GM19468 (cell line): ENCODE data around the gene TOGARAM2.

ENCODE experiments used
- ATAC-seq: cut with Tn5 transposase; IDR thresholded peaks from one replicate; pipeline ENCODE4 v1.9.1; 2021; ENCODE audit warnings: mild to moderate bottlenecking, moderate library complexity, moderate number of reproducible peaks; ENCODE audit not compliant: unreplicated experiment; ENCODE audit errors: extremely low read depth

The TOGARAM2 gene

GRCh38 chr2:29014811-29015421 lies 33.8 kb downstream of the TOGARAM2 start:
- ATAC-seq = no peak

GRCh38 chr2:29015701-29016470 lies 34.8 kb downstream of the TOGARAM2 start:
- ATAC-seq = no peak

- no peak for ATAC-seq
Observed at GRCh38 chr2:29016504-29016903, 35.4 kb downstream of the TOGARAM2 start.

- no peak for ATAC-seq
Observed at GRCh38 chr2:29017716-29018435, 36.8 kb downstream of the TOGARAM2 start.

GRCh38 chr2:29021886-29022285 lies 40.8 kb downstream of the TOGARAM2 start:
- ATAC-seq = no peak

GRCh38 chr2:29022679-29023078 lies 41.6 kb downstream of the TOGARAM2 start:
- no peak for ATAC-seq

GRCh38 chr2:29023188-29023587 lies 42.1 kb downstream of the TOGARAM2 start:
- ATAC-seq = no peak

- ATAC-seq = no peak
Observed at GRCh38 chr2:29024882-29025430, 43.9 kb downstream of the TOGARAM2 start.

GRCh38 chr2:29025711-29026110 lies 44.6 kb downstream of the TOGARAM2 start:
- no peak for ATAC-seq

GRCh38 chr2:29031046-29031445 lies 49.9 kb downstream of the TOGARAM2 start:
- ATAC-seq = no peak

- no peak for ATAC-seq
Observed at GRCh38 chr2:29032189-29032588, 51.1 kb downstream of the TOGARAM2 start.

- no peak for ATAC-seq
Observed at GRCh38 chr2:29033172-29033571, 52.1 kb downstream of the TOGARAM2 start.

GRCh38 chr2:29033656-29034055 lies 52.6 kb downstream of the TOGARAM2 start:
- no peak for ATAC-seq

- no peak for ATAC-seq
Observed at GRCh38 chr2:29035016-29035745, 54.1 kb downstream of the TOGARAM2 start.

- ATAC-seq = no peak
Observed at GRCh38 chr2:29039718-29040480, 58.8 kb downstream of the TOGARAM2 start.

- no peak for ATAC-seq
Observed at GRCh38 chr2:29040552-29040951, 59.5 kb downstream of the TOGARAM2 start.

GRCh38 chr2:29041161-29041660 lies 60.1 kb downstream of the TOGARAM2 start:
- ATAC-seq = no peak

- no peak for ATAC-seq
Observed at GRCh38 chr2:29042561-29043075, 61.5 kb downstream of the TOGARAM2 start.

GRCh38 chr2:29044459-29044858 lies 63.4 kb downstream of the TOGARAM2 start:
- no peak for ATAC-seq
